ENCODE data around the gene SRRM2. TPM values are rescaled to one million over a fixed set of nuclear protein-coding genes. Genes with fewer than 3 reads are reported as not detected.

SRRM2 gene
- total RNA-seq = 64.3 and 77.4 TPM in 2 replicates

GRCh38 chr16:2752035-2752849 lies at the start of gene SRRM2:
TSS of gene SRRM2 (plus strand) at chr16:2752638. CDS start at chr16:2756365, 3,727 bp downstream.

DNA sequence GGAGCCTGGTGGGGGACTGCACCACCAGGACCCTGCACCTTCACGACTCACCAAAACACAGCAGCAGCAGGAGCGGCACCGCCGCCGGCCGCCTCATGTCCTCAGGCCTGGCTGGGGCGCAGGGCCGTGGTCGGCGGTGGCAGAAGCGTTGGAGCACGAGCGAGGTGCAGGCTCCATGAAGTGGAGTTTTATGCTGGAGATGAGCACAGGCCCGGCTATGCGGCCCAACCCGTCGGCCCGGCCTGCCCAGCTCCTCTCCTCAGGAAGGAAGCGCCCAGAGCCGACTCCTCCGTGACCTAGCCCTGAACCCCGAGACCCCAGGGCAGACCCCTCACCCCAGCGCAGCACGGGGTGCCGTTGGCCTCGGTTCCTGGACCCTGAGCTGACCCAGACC lies 32.4 kb upstream of the SRRM2 start, which contains the start of gene PRSS27:
Gene PRSS27, minus strand, starts transcription at position 161 of the 394 bp plus-strand sequence. Its CDS starts 64 bp downstream, at position 97.

GRCh38 chr16:2777231-2777902 lies 24.9 kb downstream of the SRRM2 start, which contains the start of gene ELOB:
TSS of gene ELOB (minus strand) at chr16:2777280. CDS start at chr16:2777239, 41 bp downstream.

DNA sequence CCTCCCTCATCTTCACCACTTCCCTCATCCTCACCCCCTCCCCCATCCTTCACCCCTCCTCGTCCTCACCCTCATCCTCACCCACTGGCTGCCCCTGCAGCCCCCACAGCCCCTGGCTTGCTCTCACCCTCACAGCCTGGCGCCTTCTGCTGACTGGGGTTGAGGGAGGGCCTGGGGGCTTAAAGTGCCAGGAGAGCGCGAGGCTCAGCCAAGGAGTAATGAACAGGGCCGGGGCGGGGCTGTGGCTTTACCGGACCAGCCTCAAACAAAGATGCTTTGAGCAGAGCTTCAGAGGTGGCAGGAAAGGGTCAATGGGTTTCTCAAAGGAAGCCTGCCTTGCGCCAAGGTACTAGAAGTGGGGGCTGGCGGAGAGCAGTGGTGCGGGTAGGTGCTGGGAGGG lies 35.0 kb downstream of the SRRM2 start, which contains the start of gene PRSS33:
Gene PRSS33, minus strand, starts transcription at position 155 of the 400 bp plus-strand sequence. CDS start 1,013 bp downstream, outside the sequence.

DNA sequence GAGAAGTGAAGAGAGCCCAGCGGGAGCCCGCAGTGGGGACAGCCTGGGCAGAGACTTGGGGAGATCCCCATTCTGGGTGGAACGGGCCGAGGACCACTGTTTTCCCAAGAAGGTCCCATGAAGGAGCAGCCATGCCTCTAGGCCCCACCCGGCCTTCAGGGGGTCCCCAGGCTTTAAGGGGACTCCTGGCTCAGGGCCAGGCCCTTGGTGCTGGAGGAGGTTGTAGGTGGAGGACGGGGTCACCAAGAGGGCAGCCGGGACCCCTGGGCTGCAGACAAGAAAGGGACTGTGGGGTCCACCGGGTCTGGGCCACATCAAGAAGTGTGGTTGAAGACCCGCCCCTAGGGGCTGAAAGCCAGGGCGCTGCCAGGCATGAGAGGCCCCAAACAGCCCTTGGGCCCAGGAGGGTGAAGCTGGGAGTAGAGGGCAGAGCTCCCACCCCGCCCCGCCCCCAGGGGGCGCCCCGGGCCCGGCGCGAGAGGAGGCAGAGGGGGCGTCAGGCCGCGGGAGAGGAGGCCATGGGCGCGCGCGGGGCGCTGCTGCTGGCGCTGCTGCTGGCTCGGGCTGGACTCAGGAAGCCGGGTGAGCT lies 64.4 kb downstream of the SRRM2 start, which contains the start of gene PRSS21:
Gene PRSS21, plus strand, starts transcription at position 487 of the 589 bp plus-strand sequence. Its CDS starts 32 bp downstream, at position 519.

Small RNAs within 50 kb of the gene (small RNA-seq; reads per million reads assigned to genes)
- 0.71 reads per million, percentile 44 among the genes with 10 or more reads in this experiment for gene SNORA3C

Other genes with a start within 250 kb of the SRRM2 start
- gene ATP6V0C, start 238.7 kb upstream of the SRRM2 start, total RNA-seq = 19.1 and 19.2 TPM in 2 replicates
- gene AMDHD2, start 232.3 kb upstream of the SRRM2 start, total RNA-seq = 60.3 and 62.6 TPM in 2 replicates
- 0.20 TPM in 1 of 2 replicates, not detected in the other for gene CEMP1, start 221.2 kb upstream of the SRRM2 start, total RNA-seq
- gene PDPK1, start 214.6 kb upstream of the SRRM2 start, total RNA-seq = 23.1 and 24.0 TPM in 2 replicates
- gene KCTD5, start 70.1 kb upstream of the SRRM2 start, total RNA-seq = 15.8 and 21.7 TPM in 2 replicates
- 0.37 and 0.78 TPM in 2 replicates for gene PRSS27, start 32.4 kb upstream of the SRRM2 start, total RNA-seq
- gene ELOB, start 24.6 kb downstream of the SRRM2 start, total RNA-seq = 188 and 355 TPM in 2 replicates
- not detected in 2 replicates for gene PRSS33, start 34.9 kb downstream of the SRRM2 start, total RNA-seq
- gene PRSS41, start 45.8 kb downstream of the SRRM2 start, total RNA-seq = not detected in 2 replicates
- gene PRSS21, start 64.6 kb downstream of the SRRM2 start, total RNA-seq = 0.59 and 0.73 TPM in 2 replicates
- 0.37 TPM in 1 of 2 replicates, not detected in the other for gene ZG16B, start 77.7 kb downstream of the SRRM2 start, total RNA-seq
- not detected in 2 replicates for gene PRSS22, start 105.5 kb downstream of the SRRM2 start, total RNA-seq
- gene FLYWCH2, start 130.6 kb downstream of the SRRM2 start, total RNA-seq = 39.9 and 52.9 TPM in 2 replicates
- gene FLYWCH1, start 159.3 kb downstream of the SRRM2 start, total RNA-seq = 23.1 and 27.6 TPM in 2 replicates
- gene KREMEN2, start 211.6 kb downstream of the SRRM2 start, total RNA-seq = not detected in 2 replicates
- 6.2 and 13.3 TPM in 2 replicates for gene PAQR4, start 216.7 kb downstream of the SRRM2 start, total RNA-seq
- 12.5 and 19.4 TPM in 2 replicates for gene PKMYT1, start 227.8 kb downstream of the SRRM2 start, total RNA-seq